Tibial artery (tissue), 4 donors: ENCODE data around the gene CTNNA2.

Experiments used
- DNase-seq, 2 donors: peaks; one replicate each; pipeline ENCODE4 v3.0.0-alpha.2; 2019
- H3K27ac ChIP-seq, 2 donors: fragments of 200-600 bp; sonication (generic) in 1 of 2; 1 replicate in 1 of 2; 2 replicates in 1 of 2; pipeline ENCODE4 v1.5.1; 2018 to 2019; ENCODE audit warnings: mild to moderate bottlenecking in 1 of 2
- H3K27me3 ChIP-seq, 2 donors: fragments of 200-600 bp; sonication (generic) in 1 of 2; one replicate each; pipeline versions ENCODE4 v1.5.1 to v1.6.0; 2016 to 2019
- H3K36me3 ChIP-seq, 3 donors: fragments of 200-600 bp; sonication (generic) in 2 of 3; one replicate each; pipeline ENCODE4 v1.5.1; 2016 to 2019; ENCODE audit warnings: mild to moderate bottlenecking in 2 of 3
- H3K4me1 ChIP-seq, 4 donors: fragments of 200-600 bp; sonication (generic) in 2 of 4; 1 replicate in 3 of 4; 2 replicates in 1 of 4; pipeline ENCODE4 v1.5.1; 2016 to 2019
- H3K4me3 ChIP-seq, 2 donors: fragments of 200-600 bp; sonication (generic) in 1 of 2; 1 replicate in 1 of 2; 2 replicates in 1 of 2; pipeline ENCODE4 v1.5.1; 2018 to 2019; ENCODE audit warnings: mild to moderate bottlenecking in 2 of 2
- H3K9me3 ChIP-seq, 3 donors: fragments of 200-600 bp; sonication (generic) in 1 of 3; one replicate each; pipeline ENCODE4 v1.5.1; 2016 to 2019
- intact Hi-C: fragments of 100-400 bp; cut with DNase I; formaldehyde crosslinking; loops from one replicate; pipeline ENCODE4 v1.15.0; 2023; ENCODE audit warnings: low total_unique reads
- TF ChIP-seq, protein P1 (sequence below), 2 experiments: fragments of 200-600 bp in 1 of 2; fragments of 450-650 bp in 1 of 2; IDR thresholded peaks; one replicate each; pipeline ENCODE4 v1.5.1; 2017 to 2019; ENCODE audit warnings: antibody characterized with exemption in 2 of 2, mild to moderate bottlenecking in 1 of 2, moderate library complexity in 1 of 2

The CTNNA2 gene

DNA sequence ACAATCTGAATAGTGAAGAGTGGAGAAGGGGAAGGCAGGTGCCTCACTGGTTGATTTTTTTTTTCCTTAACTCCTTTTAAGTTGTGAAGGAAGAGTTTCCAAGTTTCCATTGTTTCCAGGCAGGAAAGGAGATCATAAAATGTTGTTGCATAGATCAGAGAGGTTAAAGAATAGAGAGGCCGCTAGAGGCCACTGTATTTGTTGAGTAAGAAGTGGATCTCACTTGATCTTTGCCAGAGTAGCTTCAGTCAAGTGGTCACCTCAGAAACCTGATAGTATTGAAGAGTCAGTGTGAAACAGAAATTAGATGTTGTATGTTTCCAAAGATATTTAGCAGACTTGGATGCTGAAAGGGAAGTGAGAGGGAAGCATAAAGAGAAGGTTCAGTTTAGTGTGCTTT, 17.6 kb downstream of the CTNNA2 start:
- Histone ChIP-seq H3K4me1 (no peaks in the 10 kb centered on the region), H3K4me3 (no peak overlapping the region), H3K9me3 (no peaks in the 10 kb centered on the region), H3K27ac (no peak overlapping the region), H3K27me3 (no peaks in the 10 kb centered on the region), H3K36me3 (no peaks in the 10 kb centered on the region)
- TF ChIP-seq, protein P1, sequence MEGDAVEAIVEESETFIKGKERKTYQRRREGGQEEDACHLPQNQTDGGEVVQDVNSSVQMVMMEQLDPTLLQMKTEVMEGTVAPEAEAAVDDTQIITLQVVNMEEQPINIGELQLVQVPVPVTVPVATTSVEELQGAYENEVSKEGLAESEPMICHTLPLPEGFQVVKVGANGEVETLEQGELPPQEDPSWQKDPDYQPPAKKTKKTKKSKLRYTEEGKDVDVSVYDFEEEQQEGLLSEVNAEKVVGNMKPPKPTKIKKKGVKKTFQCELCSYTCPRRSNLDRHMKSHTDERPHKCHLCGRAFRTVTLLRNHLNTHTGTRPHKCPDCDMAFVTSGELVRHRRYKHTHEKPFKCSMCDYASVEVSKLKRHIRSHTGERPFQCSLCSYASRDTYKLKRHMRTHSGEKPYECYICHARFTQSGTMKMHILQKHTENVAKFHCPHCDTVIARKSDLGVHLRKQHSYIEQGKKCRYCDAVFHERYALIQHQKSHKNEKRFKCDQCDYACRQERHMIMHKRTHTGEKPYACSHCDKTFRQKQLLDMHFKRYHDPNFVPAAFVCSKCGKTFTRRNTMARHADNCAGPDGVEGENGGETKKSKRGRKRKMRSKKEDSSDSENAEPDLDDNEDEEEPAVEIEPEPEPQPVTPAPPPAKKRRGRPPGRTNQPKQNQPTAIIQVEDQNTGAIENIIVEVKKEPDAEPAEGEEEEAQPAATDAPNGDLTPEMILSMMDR (IDR thresholded peaks at IDR 0.05): no peak
- DNase-seq: no peak
- intact Hi-C loops: no loop called here

DNA sequence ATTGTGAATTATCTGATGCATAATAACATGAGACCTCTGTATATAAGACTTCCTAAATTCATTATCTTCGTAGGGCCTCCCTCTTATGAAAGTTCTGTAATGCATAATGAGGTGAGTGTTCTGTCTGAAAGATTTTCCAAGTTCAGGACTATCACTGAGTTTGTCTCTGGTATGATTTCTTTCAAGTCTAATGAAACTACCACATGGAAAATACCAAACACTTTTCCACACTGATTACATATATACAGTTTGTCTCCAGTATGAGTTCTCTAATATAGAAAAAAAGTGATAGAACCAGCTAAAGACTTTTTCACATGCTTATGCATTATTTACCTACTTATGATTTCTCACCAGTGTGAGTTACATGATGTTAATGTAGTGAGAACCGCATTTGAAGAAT, 34.7 kb downstream of the CTNNA2 start:
- Histone ChIP-seq H3K9me3 (peaks cover 0 to 27% (median 11%) of the 10 kb centered on the region in 3 donors), H3K27ac (no peak overlapping the region), H3K27me3 (no peaks in the 10 kb centered on the region), H3K4me3 (no peak overlapping the region), H3K4me1 (no peaks in the 10 kb centered on the region), H3K36me3 (no peaks in the 10 kb centered on the region)
- DNase-seq: no peak
- TF ChIP-seq, protein P1 (IDR thresholded peaks at IDR 0.05): no peak
- intact Hi-C loops: no loop called here

DNA sequence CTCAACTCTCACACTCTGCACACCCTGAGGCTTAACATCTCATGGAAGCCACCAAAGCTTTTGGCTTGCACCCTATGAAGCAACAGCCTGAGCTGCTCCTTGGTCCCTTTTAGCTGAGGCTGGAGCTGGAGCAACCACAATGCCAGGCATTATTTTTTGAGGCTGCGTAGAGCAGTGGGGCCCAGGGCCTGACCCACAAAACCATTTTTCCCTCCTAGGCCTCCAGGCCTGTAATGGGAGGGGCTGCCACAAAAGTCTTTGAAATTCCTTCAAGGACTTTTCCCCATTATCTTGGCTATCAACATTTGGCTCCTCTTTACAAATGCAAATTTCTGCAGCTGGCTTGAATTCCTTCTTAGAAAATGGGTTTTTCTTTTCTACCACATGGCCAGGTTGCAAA, 39.8 kb downstream of the CTNNA2 start:
- intact Hi-C loops: no loop called here
- H3K4me3 ChIP-seq: no peak overlapping the region
- H3K4me1 ChIP-seq: no peaks in the 10 kb centered on the region
- no peak overlapping the region for H3K27ac ChIP-seq
- no peak for DNase-seq
- peaks cover 0 to 17% (median 8%) of the 10 kb centered on the region in 3 donors for H3K9me3 ChIP-seq
- TF ChIP-seq, protein P1 (IDR thresholded peaks at IDR 0.05): no peak
- no peaks in the 10 kb centered on the region for H3K36me3 ChIP-seq
- no peaks in the 10 kb centered on the region for H3K27me3 ChIP-seq

DNA sequence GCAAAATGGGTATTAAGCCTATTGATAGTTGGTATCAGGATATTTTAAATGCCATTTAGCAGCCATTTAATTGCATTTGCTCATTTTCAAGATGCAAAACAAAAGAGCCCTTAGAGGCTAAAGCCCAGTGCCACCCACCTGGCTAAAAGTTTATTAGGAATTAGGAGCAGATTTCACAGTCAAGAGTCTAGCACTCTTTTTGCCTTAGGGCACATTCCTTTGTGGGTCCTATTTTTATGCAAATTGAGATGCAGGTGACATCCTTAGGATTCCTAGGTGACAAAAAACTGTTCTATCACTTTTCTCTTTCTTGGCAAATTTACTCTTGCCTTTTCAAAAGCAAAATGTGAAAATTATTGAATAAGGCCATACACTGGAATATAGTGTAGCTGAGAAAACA, 42.0 kb downstream of the CTNNA2 start:
- Histone ChIP-seq H3K36me3 (no peaks in the 10 kb centered on the region), H3K9me3 (peaks cover 0 to 4% (median 0%) of the 10 kb centered on the region in 3 donors), H3K4me1 (no peaks in the 10 kb centered on the region), H3K4me3 (no peak overlapping the region), H3K27ac (no peak overlapping the region), H3K27me3 (no peaks in the 10 kb centered on the region)
- no peak for DNase-seq
- TF ChIP-seq, protein P1 (IDR thresholded peaks at IDR 0.05): no peak
- intact Hi-C loops: no loop called here

DNA sequence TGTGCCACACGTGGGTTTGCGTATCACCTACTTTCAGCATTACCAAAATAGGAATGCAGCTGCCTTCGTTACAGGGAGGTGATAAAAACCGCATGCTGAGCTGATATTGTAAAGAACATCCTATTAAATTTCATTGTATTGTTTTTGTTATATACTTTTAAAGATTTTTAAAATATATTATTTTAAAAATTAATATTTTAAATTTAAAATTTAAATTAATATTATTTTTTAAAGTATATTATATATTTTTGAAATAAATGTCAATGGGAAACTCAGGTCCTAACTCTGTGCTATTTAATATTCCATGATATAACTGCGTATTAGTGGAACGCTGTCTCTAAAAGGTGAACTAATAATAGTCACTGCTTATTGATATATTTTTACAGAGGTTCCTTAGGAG, 51.2 kb downstream of the CTNNA2 start:
- Histone ChIP-seq H3K4me1 (no peaks in the 10 kb centered on the region), H3K9me3 (peaks cover 0 to 5% (median 0%) of the 10 kb centered on the region in 3 donors), H3K4me3 (no peak overlapping the region), H3K36me3 (no peaks in the 10 kb centered on the region), H3K27me3 (no peaks in the 10 kb centered on the region), H3K27ac (no peak overlapping the region)
- no peak for DNase-seq
- intact Hi-C loops: no loop called here
- TF ChIP-seq, protein P1 (IDR thresholded peaks at IDR 0.05): no peak

DNA sequence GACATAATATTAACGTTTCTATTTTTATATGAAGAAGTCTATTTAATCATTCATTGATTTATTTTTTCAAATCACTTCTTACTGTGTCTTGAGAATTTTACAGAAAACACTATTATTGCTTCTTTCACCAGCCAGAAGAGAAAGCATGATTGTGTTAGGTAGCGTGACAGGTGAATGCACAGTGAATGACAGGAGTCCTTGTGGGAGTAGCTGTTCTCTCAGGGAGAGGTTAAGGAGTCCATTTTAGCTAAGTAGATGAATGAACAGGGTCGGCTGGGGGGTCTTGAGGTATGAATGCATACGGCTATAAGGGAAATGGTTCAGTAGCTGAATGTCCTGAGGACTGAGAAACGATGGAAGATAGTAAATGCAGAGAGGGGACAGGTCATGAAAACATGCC, 56.2 kb downstream of the CTNNA2 start:
- no peaks in the 10 kb centered on the region for H3K36me3 ChIP-seq
- TF ChIP-seq, protein P1 (IDR thresholded peaks at IDR 0.05): no peak
- no peak for DNase-seq
- no peaks in the 10 kb centered on the region for H3K4me1 ChIP-seq
- H3K27ac ChIP-seq: no peak overlapping the region
- no peaks in the 10 kb centered on the region for H3K9me3 ChIP-seq
- no peak overlapping the region for H3K4me3 ChIP-seq
- intact Hi-C loops: no loop called here
- H3K27me3 ChIP-seq: no peaks in the 10 kb centered on the region
